Neural cell (in vitro differentiated cells): Measurements from ENCODE around the gene ARID1B. TPM values are rescaled to one million over a fixed set of nuclear protein-coding genes. Genes with fewer than 3 reads are reported as not detected.

Source experiments
- H2AFZ ChIP-seq: fragments of 200-600, 300-800 bp; sonication (generic), shearing (Covaris generic); 2 replicates; pipeline ENCODE4 v1.6.0; 2014; ENCODE audit warnings: low read depth, mild to moderate bottlenecking, antibody characterized with exemption, low read length, moderate library complexity
- H3F3A ChIP-seq: fragments of 200-600 bp; shearing (Covaris generic); 2 replicates; pipeline ENCODE4 v1.6.1; 2016; ENCODE audit warnings: mild to moderate bottlenecking, moderate library complexity, mixed read lengths, antibody characterized with exemption, low read length; ENCODE audit not compliant: insufficient read depth, poor library complexity, severe bottlenecking
- H3K27ac ChIP-seq: fragments of 200-600, 300-800 bp; sonication (generic), shearing (Covaris generic); 2 replicates; pipeline ENCODE4 v1.5.1; 2014; ENCODE audit warnings: mild to moderate bottlenecking, low read length, moderate library complexity
- H3K27me3 ChIP-seq: fragments of 300-800, 200-600 bp; sonication (generic), shearing (Covaris generic); 2 replicates; pipeline ENCODE4 v1.6.0; 2014; ENCODE audit warnings: mild to moderate bottlenecking, low read depth, low read length, moderate library complexity; ENCODE audit not compliant: insufficient read depth
- H3K36me3 ChIP-seq: fragments of 300-800, 200-600 bp; sonication (generic), shearing (Covaris generic); 2 replicates; pipeline ENCODE4 v1.5.1; 2014; ENCODE audit warnings: mild to moderate bottlenecking, antibody characterized with exemption, low read length, moderate library complexity; ENCODE audit not compliant: insufficient read depth
- H3K4me2 ChIP-seq: fragments of 300-800, 200-600 bp; sonication (generic), shearing (Covaris generic); 2 replicates; pipeline ENCODE4 v1.6.0; 2014; ENCODE audit warnings: mild to moderate bottlenecking, low read length
- H3K4me3 ChIP-seq: fragments of 300-800, 200-600 bp; sonication (generic), shearing (Covaris generic); 2 replicates; pipeline ENCODE4 v1.5.1; 2014; ENCODE audit warnings: mild to moderate bottlenecking, low read length, moderate library complexity
- H3K79me2 ChIP-seq: fragments of 200-600 bp; shearing (Covaris generic); replicated peaks from 2 replicates; pipeline ENCODE4 v1.6.0; 2014; ENCODE audit warnings: mild to moderate bottlenecking, low read length, moderate library complexity; ENCODE audit not compliant: insufficient read depth
- H3K9ac ChIP-seq: fragments of 300-800, 200-600 bp; sonication (generic), shearing (Covaris generic); 2 replicates; pipeline ENCODE4 v1.6.1; 2016; ENCODE audit warnings: mild to moderate bottlenecking, low read length, mixed read lengths
- H3K9me2 ChIP-seq: fragments of 200-600 bp; shearing (Covaris generic); 2 replicates; pipeline ENCODE4 v1.6.1; 2016; ENCODE audit warnings: mild to moderate bottlenecking, low read length, mixed read lengths; ENCODE audit not compliant: insufficient read depth
- H3K9me3 ChIP-seq: fragments of 200-600, 300-800 bp; sonication (generic), shearing (Covaris generic); 2 replicates; pipeline ENCODE4 v1.6.1; 2016; ENCODE audit warnings: mild to moderate bottlenecking, mixed run types, low read length, moderate library complexity, mixed read lengths
- H4K20me1 ChIP-seq: fragments of 200-600 bp; shearing (Covaris generic); 2 replicates; pipeline ENCODE4 v1.6.1; 2016; ENCODE audit warnings: mild to moderate bottlenecking, mixed run types; ENCODE audit not compliant: insufficient read depth
- EP300 ChIP-seq: fragments of 450-650 bp; conservative IDR thresholded peaks from 2 replicates; pipeline ENCODE4 v1.6.1; 2014; ENCODE audit warnings: antibody characterized with exemption, mild to moderate bottlenecking, moderate library complexity; ENCODE audit not compliant: poor library complexity, severe bottlenecking
- EZH2 ChIP-seq: fragments of 200-600, 300-800 bp; shearing (Covaris generic), sonication (generic); IDR thresholded peaks from 2 replicates; pipeline ENCODE4 v1.6.1; 2014; ENCODE audit warnings: antibody characterized with exemption, low read length, borderline replicate concordance, mild to moderate bottlenecking; ENCODE audit not compliant: insufficient read depth, poor library complexity, severe bottlenecking
- MXI1 ChIP-seq: fragments of 450-650 bp; conservative IDR thresholded peaks from 2 replicates; pipeline ENCODE4 v1.6.1; 2014; ENCODE audit warnings: antibody characterized with exemption, mild to moderate bottlenecking; ENCODE audit not compliant: poor library complexity, severe bottlenecking
- POLR2AphosphoS5 ChIP-seq: IDR thresholded peaks from 2 replicates; pipeline ENCODE4 v1.6.1; 2012
- RAD21 ChIP-seq: fragments of 450-650 bp; conservative IDR thresholded peaks from 2 replicates; pipeline ENCODE4 v1.6.1; 2014; ENCODE audit warnings: antibody characterized with exemption, mild to moderate bottlenecking, moderate library complexity
- SMC3 ChIP-seq: fragments of 450-650 bp; conservative IDR thresholded peaks from 2 replicates; pipeline ENCODE4 v1.6.1; 2014; ENCODE audit warnings: antibody characterized with exemption, mild to moderate bottlenecking, moderate library complexity; ENCODE audit not compliant: poor library complexity
- TAF1 ChIP-seq: IDR thresholded peaks from 2 replicates; pipeline ENCODE4 v1.6.1; 2012; ENCODE audit warnings: low read depth
- polyA plus RNA-seq: library from polyadenylated mRNA; depleted of rRNA; stranded (reverse); fragments of >200 nt; gene quantifications from 2 replicates; pipeline ENCODE4 v1.2.3, GENCODE V29; 2014
- TF ChIP-seq, protein P1 (sequence below): fragments of 450-650 bp; IDR thresholded peaks from 2 replicates; pipeline ENCODE4 v1.5.1; 2014; ENCODE audit warnings: antibody characterized with exemption, mild to moderate bottlenecking, moderate library complexity; ENCODE audit not compliant: poor library complexity, severe bottlenecking
- TF ChIP-seq, protein P2 (sequence below): IDR thresholded peaks from 2 replicates; pipeline ENCODE4 v1.6.1; 2012; ENCODE audit warnings: borderline replicate concordance

The ARID1B gene
- polyA plus RNA-seq, 1 donor from 2014 or later: 35.0 TPM

DNA sequence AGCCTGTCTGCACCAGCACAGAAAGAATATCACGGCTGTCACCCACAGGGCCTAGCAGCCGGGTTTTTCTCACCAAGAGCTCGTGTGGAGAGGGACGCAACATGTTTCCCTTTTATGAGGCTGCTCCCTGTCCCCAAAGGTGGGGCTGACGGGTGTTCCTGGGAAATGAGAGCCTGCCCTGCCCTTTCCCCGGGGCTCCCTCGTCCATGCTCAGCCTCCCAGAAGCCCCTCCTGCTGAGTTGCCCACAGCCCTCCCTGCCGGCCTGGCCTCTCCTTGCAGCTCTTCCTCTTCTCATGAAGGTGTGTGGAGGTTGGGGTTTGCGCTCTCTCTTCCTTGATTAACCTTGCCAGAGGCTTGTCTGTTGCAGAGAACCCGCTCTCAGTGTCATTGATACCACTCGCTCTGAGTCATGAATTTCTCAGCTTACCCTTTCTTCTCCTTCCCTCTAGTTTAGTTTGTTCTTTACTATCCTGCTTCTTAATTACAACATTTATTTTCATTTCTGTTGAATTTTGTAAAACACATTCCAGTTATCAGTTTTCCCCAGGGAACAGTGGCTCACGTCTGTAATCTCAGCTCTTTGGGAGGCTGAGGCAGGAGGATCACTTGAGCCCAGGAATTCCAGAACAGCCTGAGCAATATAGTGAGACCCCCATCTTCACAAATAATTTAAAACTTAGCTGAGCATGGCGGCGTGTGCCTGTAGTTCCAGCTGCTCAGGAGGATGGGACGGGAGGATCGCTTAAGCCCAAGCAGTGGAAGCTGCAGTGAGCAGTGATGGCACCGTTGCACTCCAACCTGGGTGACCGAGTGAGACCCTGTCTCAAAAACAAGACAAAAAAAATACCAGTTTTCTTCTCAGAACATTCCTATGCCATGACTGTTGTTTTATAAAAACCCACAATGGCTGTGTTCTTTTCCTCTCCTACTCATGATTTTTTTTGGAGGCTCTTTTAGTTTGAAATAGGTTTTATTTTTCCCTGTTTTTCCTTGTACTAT is 442.3 kb downstream of the ARID1B start:
- H3K9ac ChIP-seq: no peak overlapping the region
- no peaks in the 10 kb centered on the region for H3K79me2 ChIP-seq
- H3F3A ChIP-seq: no peaks in the 10 kb centered on the region
- no peaks in the 10 kb centered on the region for H3K36me3 ChIP-seq
- no peaks in the 10 kb centered on the region for H3K27me3 ChIP-seq
- no peaks in the 10 kb centered on the region for H3K9me3 ChIP-seq
- H3K27ac ChIP-seq: no peak overlapping the region
- H3K4me2 ChIP-seq: no peak overlapping the region
- H2AFZ ChIP-seq: no peak overlapping the region
- no peak overlapping the region for H3K4me3 ChIP-seq
- H3K9me2 ChIP-seq: no peaks in the 10 kb centered on the region
- no peaks in the 10 kb centered on the region for H4K20me1 ChIP-seq
- no peak for TF ChIP-seq EZH2
- no peak for TF ChIP-seq SMC3
- TF ChIP-seq, protein P1, sequence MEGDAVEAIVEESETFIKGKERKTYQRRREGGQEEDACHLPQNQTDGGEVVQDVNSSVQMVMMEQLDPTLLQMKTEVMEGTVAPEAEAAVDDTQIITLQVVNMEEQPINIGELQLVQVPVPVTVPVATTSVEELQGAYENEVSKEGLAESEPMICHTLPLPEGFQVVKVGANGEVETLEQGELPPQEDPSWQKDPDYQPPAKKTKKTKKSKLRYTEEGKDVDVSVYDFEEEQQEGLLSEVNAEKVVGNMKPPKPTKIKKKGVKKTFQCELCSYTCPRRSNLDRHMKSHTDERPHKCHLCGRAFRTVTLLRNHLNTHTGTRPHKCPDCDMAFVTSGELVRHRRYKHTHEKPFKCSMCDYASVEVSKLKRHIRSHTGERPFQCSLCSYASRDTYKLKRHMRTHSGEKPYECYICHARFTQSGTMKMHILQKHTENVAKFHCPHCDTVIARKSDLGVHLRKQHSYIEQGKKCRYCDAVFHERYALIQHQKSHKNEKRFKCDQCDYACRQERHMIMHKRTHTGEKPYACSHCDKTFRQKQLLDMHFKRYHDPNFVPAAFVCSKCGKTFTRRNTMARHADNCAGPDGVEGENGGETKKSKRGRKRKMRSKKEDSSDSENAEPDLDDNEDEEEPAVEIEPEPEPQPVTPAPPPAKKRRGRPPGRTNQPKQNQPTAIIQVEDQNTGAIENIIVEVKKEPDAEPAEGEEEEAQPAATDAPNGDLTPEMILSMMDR: no peak
- TF ChIP-seq, protein P2, sequence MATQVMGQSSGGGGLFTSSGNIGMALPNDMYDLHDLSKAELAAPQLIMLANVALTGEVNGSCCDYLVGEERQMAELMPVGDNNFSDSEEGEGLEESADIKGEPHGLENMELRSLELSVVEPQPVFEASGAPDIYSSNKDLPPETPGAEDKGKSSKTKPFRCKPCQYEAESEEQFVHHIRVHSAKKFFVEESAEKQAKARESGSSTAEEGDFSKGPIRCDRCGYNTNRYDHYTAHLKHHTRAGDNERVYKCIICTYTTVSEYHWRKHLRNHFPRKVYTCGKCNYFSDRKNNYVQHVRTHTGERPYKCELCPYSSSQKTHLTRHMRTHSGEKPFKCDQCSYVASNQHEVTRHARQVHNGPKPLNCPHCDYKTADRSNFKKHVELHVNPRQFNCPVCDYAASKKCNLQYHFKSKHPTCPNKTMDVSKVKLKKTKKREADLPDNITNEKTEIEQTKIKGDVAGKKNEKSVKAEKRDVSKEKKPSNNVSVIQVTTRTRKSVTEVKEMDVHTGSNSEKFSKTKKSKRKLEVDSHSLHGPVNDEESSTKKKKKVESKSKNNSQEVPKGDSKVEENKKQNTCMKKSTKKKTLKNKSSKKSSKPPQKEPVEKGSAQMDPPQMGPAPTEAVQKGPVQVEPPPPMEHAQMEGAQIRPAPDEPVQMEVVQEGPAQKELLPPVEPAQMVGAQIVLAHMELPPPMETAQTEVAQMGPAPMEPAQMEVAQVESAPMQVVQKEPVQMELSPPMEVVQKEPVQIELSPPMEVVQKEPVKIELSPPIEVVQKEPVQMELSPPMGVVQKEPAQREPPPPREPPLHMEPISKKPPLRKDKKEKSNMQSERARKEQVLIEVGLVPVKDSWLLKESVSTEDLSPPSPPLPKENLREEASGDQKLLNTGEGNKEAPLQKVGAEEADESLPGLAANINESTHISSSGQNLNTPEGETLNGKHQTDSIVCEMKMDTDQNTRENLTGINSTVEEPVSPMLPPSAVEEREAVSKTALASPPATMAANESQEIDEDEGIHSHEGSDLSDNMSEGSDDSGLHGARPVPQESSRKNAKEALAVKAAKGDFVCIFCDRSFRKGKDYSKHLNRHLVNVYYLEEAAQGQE: no peak
- TF ChIP-seq EP300: no peak
- TF ChIP-seq MXI1: no peak

DNA sequence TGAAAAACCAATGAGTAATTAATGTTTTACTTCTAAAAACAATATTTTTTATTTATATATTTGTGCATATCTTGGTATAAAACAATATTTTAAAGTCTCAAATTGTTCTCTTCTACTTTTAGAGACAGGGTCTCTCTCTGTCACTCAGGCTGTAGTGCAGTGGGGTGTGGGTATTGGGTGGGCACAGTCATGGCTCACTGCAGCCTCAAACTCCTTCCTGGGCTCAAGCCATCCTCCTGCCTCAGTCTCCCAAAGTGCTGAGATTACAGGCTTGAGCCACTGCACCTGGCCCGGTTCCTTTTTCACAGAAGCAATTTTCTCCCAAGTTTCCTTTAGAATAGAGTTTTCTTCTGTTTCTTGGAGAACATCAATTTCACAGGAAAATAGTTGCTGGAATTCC is 443.3 kb downstream of the ARID1B start:
- Histone ChIP-seq H3K4me3 (no peak overlapping the region), H3K4me2 (no peak overlapping the region), H3K36me3 (no peaks in the 10 kb centered on the region), H3K9me2 (no peaks in the 10 kb centered on the region), H3K79me2 (no peaks in the 10 kb centered on the region), H3K27me3 (no peaks in the 10 kb centered on the region), H2AFZ (no peak overlapping the region), H3K9me3 (no peaks in the 10 kb centered on the region), H3F3A (no peaks in the 10 kb centered on the region), H4K20me1 (no peaks in the 10 kb centered on the region), H3K9ac (no peak overlapping the region), H3K27ac (no peak overlapping the region)
- TF ChIP-seq SMC3: no peak
- no peak for TF ChIP-seq MXI1
- TF ChIP-seq, protein P1: no peak
- no peak for TF ChIP-seq EZH2
- TF ChIP-seq, protein P2: no peak
- no peak for TF ChIP-seq EP300
- no peak for TF ChIP-seq TAF1
- no peak for TF ChIP-seq RAD21
- TF ChIP-seq POLR2AphosphoS5: no peak
